Measurements from ENCODE around the gene PSMC3. TPM values are rescaled to one million over a fixed set of nuclear protein-coding genes. Genes with fewer than 3 reads are reported as not detected.

PSMC3 gene
- total and polyA plus RNA-seq, 9 of the 15 experiments (the other 6 are each of a cell fraction or from before 2014, with no cell fraction given), result 44.3 to 324 (median 240) TPM

- no peak overlapping the region for H3K4me3 ChIP-seq
- H3K4me2 ChIP-seq (ENCODE audit: insufficient read depth, low read length), result no peak overlapping the region
- intact Hi-C loops (cut with micrococcal nuclease), result no loop called here
- 80% methylated on average over 17 of the region's 18 CpGs for WGBS (ENCODE audit: insufficient coverage, low coverage, missing lambda C conversion rate)
- H3K4me1 ChIP-seq (replicated peaks in 1 of 2; ENCODE audit: control insufficient read depth in 2 of 2, insufficient read depth in 2 of 2, low read length in 2 of 2), result peaks cover 0 to 9% of the 10 kb centered on the region in 2 experiments; a peak in 2 of 5 replicates
- no peaks in the 10 kb centered on the region for H3K27me3 ChIP-seq (ENCODE audit: control insufficient read depth in 2 of 2, insufficient read depth in 2 of 2, low read length in 2 of 2)
- H3K27ac ChIP-seq (ENCODE audit: extremely low read depth, low read depth, low read length), result no peak overlapping the region
- no peaks in the 10 kb centered on the region for H3K79me2 ChIP-seq (ENCODE audit: control insufficient read depth, insufficient read depth, low read length)
- ChIA-PET CTCF (ENCODE audit: low intra/inter-chr PET ratio) (no interaction called here), POLR2A (interaction anchor here (0.5 kb wide), 1 partner anchor 437 kb away, joined by 3 read pairs; no protein-coding TSS in a partner anchor)
- no peaks in the 10 kb centered on the region for H3K9me3 ChIP-seq (replicated peaks; ENCODE audit: control insufficient read depth, insufficient read depth, low read depth, low read length)
- DNase-seq (ENCODE audit: extremely low read depth in 1 of 4, low spot score in 3 of 4), result no peak
- FAIRE-seq, result no peak
- in situ Hi-C loops (cut with MboI), result no loop called here
- ATAC-seq, result no peak
- H2AFZ ChIP-seq (ENCODE audit: low read depth, low read length), result no peak overlapping the region
- TF ChIP-seq REST (IDR thresholded peaks at IDR 0.05; ENCODE audit: borderline replicate concordance) (no peak), REST (CRISPR knock-in tag; IDR thresholded peaks at IDR 0.05; ENCODE audit: low read depth) (no peak), ZNF780A (CRISPR knock-in tag; IDR thresholded peaks at IDR 0.05) (no peak), ZBTB33 (CRISPR knock-in tag; IDR thresholded peaks at IDR 0.05) (peak; percentile 88)
- no peaks in the 10 kb centered on the region for H3K9me1 ChIP-seq (ENCODE audit: control insufficient read depth, insufficient read depth, low read length)
- no peaks in the 10 kb centered on the region for H4K20me1 ChIP-seq (replicated peaks; ENCODE audit: control insufficient read depth, insufficient read depth, low read length)
- H3K36me3 ChIP-seq (ENCODE audit: control insufficient read depth, insufficient read depth, low read length), result no peaks in the 10 kb centered on the region
- H3K9ac ChIP-seq (ENCODE audit: insufficient read depth in 1 of 2, low read depth in 2 of 2, low read length in 2 of 2), result no peak overlapping the region
- BruUV-seq (replicated peaks), result no TSS peak
These were observed 12.5 kb upstream of the PSMC3 start for GRCh38 chr11:47438721-47439120.
